BE2C (cell line): ENCODE data around the gene CUL9. TPM values are rescaled to one million over a fixed set of nuclear protein-coding genes. Genes with fewer than 3 reads are reported as not detected.
"Not testable (repeated sequence)": the region's sequence is repeated elsewhere in the genome, so short reads cannot be mapped to it uniquely, and the experiment has no call there.

ENCODE experiments used
- DNase-seq: peaks from one replicate; pipeline ENCODE4 v3.0.0-alpha.2; 2020
- H3K27me3 ChIP-seq: fragments of 250-450 bp; sonication (Bioruptor Pico); 2 replicates; pipeline ENCODE4 v1.5.1; 2020; ENCODE audit warnings: mild to moderate bottlenecking
- H3K36me3 ChIP-seq: fragments of 250-450 bp; sonication (Bioruptor Pico); 2 replicates; pipeline ENCODE4 v1.5.1; 2020; ENCODE audit warnings: mild to moderate bottlenecking
- H3K4me1 ChIP-seq: fragments of 250-450 bp; sonication (Bioruptor Pico); 2 replicates; pipeline ENCODE4 v1.5.1; 2020
- H3K4me3 ChIP-seq: 2 replicates; pipeline ENCODE4 v1.5.1; 2011; ENCODE audit warnings: low read depth, low read length
- H3K9me3 ChIP-seq: fragments of 250-450 bp; sonication (Bioruptor Pico); 2 replicates; pipeline ENCODE4 v1.5.1; 2020
- polyA plus RNA-seq: library from polyadenylated mRNA; unstranded; fragments of >200 nt; gene quantifications from one replicate; pipeline ENCODE4 v1.2.1, GENCODE V29; 2012; ENCODE audit warnings: low read depth, missing spikeins; ENCODE audit not compliant: insufficient read length, insufficient read depth
- TF ChIP-seq, protein P1 (sequence below): IDR thresholded peaks from 2 replicates; pipeline ENCODE4 v1.5.1; 2012; ENCODE audit warnings: mild to moderate bottlenecking, low read depth, low read length

Gene CUL9
- 57.6 TPM for polyA plus RNA-seq

DNA sequence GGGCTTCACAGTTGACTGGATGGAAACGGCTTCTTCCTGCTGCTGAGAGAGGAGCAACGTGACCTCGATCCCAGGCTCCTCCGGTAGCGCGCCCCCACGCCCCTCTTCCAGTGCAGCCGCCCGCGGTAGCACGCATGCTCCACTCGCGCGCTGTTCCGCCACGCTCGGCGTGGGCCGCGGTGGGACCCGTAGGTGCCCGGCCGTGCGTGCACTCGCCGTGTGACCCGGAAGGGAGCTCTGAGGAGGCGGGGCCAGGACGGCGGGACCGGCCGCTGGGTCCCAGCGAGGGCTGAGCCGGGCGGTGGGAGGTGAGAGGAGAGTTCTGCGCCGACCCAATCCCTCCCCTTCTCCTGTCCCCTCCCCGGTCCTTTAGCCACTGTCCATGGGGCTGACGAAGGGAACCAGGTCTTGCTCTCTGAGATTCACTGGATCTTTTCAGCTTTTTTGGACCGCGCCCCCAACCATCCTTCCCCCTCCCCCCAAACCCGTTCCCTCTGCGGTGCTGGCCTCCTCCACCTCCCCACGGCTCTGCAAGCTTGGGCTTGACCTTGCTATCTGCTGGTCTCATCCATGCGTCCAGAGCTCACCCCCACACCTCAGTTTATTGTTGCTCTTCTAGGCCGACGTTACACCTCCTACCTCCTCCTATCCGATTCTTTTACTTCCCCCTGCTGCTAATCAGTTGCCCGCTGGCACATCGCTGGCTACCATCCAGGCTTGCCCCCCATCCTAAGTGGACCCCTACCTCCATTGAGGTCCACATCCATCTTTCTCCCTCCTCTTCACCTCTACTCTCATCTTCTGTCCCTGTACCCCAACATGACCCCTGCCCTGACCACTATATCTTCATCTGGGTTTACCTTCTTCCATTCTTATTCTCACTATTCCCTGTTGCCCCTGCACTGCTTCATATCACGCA, at the start of gene CUL9:
Gene CUL9 (plus strand): TSS at position 255 of the 919 bp plus-strand sequence. CDS start 2,115 bp downstream, outside the sequence.
- Histone ChIP-seq H3K4me3 (peak within 1 kb of the TSS; percentile 81), H3K4me1 (no peaks in the 10 kb centered on the region), H3K27me3 (no peaks in the 10 kb centered on the region), H3K9me3 (no peaks in the 10 kb centered on the region), H3K36me3 (peaks cover 17% of the 10 kb centered on the region)
- TF ChIP-seq, protein P1, sequence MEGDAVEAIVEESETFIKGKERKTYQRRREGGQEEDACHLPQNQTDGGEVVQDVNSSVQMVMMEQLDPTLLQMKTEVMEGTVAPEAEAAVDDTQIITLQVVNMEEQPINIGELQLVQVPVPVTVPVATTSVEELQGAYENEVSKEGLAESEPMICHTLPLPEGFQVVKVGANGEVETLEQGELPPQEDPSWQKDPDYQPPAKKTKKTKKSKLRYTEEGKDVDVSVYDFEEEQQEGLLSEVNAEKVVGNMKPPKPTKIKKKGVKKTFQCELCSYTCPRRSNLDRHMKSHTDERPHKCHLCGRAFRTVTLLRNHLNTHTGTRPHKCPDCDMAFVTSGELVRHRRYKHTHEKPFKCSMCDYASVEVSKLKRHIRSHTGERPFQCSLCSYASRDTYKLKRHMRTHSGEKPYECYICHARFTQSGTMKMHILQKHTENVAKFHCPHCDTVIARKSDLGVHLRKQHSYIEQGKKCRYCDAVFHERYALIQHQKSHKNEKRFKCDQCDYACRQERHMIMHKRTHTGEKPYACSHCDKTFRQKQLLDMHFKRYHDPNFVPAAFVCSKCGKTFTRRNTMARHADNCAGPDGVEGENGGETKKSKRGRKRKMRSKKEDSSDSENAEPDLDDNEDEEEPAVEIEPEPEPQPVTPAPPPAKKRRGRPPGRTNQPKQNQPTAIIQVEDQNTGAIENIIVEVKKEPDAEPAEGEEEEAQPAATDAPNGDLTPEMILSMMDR = no peak
- peak; percentile 72 for DNase-seq

DNA sequence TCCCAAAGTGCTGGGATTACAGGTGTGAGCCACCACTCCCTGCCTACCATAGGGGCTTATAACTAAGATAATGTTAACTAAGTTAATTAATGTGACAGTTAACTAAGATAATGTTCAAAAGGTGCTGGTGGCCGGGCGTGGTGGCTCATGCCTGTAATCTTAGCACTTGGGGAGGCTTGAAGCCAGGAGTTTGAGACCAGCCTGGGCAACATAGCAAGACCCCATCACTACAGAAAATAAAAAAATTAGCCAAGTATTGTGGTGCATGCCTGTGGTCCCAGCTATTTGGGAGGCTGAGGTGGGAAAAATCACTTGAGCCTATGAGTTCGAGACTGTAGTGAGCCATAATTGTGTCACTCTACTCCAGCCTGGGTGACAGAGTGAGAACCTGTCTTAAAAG, 43.7 kb upstream of the CUL9 start:
- Histone ChIP-seq H3K4me1 (peaks cover 4% of the 10 kb centered on the region; the same call in 1 of the 2 replicates), H3K27me3 (no peaks in the 10 kb centered on the region), H3K36me3 (peaks cover 6% of the 10 kb centered on the region), H3K9me3 (no peaks in the 10 kb centered on the region), H3K4me3 (no peak overlapping the region)
- DNase-seq = no peak
- TF ChIP-seq, protein P1 = no peak

DNA sequence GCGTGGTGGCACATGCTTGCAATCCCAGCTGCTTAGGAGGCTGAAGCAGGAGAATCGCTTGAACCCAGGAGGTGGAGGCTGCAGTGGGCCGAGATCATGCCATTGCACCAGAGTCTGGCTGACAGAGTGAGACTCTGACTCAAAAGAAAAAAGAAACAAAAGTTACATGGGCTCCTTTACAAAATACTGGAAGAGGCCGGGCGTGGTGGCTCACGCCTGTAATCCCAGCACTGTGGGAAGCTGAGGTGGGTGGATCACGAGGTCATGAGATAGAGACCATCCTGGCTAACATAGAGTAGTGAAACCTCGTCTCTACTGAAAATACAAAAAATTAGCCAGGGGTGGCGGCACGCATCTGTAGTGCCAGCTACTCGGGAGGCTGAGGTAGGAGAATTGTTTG, 42.0 kb upstream of the CUL9 start:
- H3K4me3 ChIP-seq, H3K4me1 ChIP-seq, H3K27me3 ChIP-seq, DNase-seq, H3K9me3 ChIP-seq: not testable (repeated sequence)
- H3K36me3 ChIP-seq = peaks cover 13% of the 10 kb centered on the region

DNA sequence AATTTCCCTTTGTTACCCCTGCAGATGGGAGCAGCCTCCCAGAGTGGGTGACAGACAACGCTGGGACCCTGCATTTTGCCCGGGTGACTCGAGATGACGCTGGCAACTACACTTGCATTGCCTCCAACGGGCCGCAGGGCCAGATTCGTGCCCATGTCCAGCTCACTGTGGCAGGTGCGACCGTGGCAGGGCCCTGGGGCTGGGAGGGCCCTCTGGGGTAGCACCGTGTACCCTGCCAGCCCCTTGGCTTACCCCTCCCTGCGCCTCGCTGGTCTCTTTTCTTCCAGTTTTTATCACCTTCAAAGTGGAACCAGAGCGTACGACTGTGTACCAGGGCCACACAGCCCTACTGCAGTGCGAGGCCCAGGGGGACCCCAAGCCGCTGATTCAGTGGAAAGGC, 40.4 kb upstream of the CUL9 start:
- TF ChIP-seq, protein P1 = no peak
- H3K27me3 ChIP-seq = no peaks in the 10 kb centered on the region
- no peak overlapping the region for H3K4me3 ChIP-seq
- peaks cover 7% of the 10 kb centered on the region; the same call in 1 of the 2 replicates for H3K4me1 ChIP-seq
- H3K9me3 ChIP-seq = no peaks in the 10 kb centered on the region
- H3K36me3 ChIP-seq = peaks cover 19% of the 10 kb centered on the region
- no peak for DNase-seq

DNA sequence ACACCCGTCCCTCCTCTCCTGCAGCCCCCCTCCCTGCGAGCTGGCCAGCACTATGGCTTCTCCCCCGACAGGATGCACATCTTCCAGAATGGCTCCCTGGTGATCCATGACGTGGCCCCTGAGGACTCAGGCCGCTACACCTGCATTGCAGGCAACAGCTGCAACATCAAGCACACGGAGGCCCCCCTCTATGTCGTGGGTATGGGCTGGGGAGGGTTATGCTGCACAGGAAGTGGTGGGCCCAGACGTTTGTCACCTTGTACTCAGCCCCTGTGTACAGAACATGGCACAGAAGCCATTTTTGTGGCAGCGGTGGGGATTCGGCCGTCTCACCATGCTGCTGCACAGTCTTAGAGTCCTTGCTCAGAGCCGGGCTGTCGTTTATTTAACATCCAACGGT, 39.9 kb upstream of the CUL9 start:
- Histone ChIP-seq H3K4me3 (no peak overlapping the region), H3K36me3 (peaks cover 22% of the 10 kb centered on the region), H3K27me3 (no peaks in the 10 kb centered on the region), H3K9me3 (no peaks in the 10 kb centered on the region), H3K4me1 (peaks cover 7% of the 10 kb centered on the region; the same call in 1 of the 2 replicates)
- DNase-seq = no peak
- TF ChIP-seq, protein P1 = no peak

DNA sequence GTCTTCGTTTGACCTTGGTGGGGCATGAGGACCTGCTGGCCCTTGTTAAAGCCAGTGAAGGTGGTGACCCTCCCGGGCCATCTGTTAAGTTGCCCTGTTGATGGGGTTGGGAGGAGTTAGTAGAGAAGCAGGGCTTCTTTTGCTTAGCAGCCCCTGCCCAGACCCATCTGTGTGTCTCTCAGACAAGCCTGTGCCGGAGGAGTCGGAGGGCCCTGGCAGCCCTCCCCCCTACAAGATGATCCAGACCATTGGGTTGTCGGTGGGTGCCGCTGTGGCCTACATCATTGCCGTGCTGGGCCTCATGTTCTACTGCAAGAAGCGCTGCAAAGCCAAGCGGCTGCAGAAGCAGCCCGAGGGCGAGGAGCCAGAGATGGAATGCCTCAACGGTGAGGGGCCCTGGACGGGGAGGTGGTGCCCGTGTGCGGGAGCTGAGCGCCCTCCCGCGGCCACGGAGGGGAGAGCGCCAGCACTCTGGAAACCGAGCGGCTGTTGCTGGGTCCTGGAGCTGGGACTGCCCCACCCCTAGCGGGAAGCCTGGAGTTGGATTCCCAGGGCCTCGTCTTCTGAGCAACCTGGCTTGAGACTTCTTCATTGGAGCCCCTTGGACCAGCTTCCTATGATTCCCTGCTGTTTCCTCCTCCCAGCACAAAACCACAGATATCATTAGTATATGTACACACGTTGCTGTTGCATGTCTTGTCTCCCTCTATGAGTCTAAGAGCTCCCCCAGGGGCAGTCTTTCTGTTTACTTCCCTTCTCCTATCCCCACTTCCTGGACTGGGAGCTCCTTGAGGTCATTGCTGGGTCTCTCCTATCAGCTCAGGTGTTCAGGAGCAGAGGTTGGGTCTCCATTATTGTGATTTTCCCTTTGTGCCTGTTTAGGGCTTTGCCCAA, 38.5 kb upstream of the CUL9 start:
- DNase-seq = peak; percentile 93
- H3K4me1 ChIP-seq = peaks cover 10% of the 10 kb centered on the region; the same call in 1 of the 2 replicates
- no peak overlapping the region for H3K4me3 ChIP-seq
- TF ChIP-seq, protein P1 = peak; percentile 92
- H3K36me3 ChIP-seq = peaks cover 28% of the 10 kb centered on the region
- H3K27me3 ChIP-seq = no peaks in the 10 kb centered on the region
- H3K9me3 ChIP-seq = no peaks in the 10 kb centered on the region
